Gastrocnemius medialis (tissue), 4 donors: ENCODE measurements around the gene PCDHAC2. TPM values are rescaled to one million over a fixed set of nuclear protein-coding genes. Genes with fewer than 3 reads are reported as not detected.
A peak's percentile ranks its signal among the peaks of the same experiment; 100 is the strongest.

Source experiments
- ATAC-seq, 2 donors: fragments of 150-250 bp; one replicate each; pipeline ENCODE4 v1.9.1; 2016
- DNase-seq, 2 donors: peaks; one replicate each; pipeline ENCODE4 v3.0.0-alpha.2; 2019
- H3K27ac ChIP-seq, 4 donors: fragments of 200-600 bp; sonication (generic); 1 replicate in 1 of 4; 2 replicates in 3 of 4; pipeline ENCODE4 v1.5.1; 2016 to 2018; ENCODE audit warnings: mild to moderate bottlenecking in 2 of 4, moderate library complexity in 1 of 4
- H3K27me3 ChIP-seq, 3 donors: fragments of 200-600 bp; sonication (generic) in 2 of 3; 1 replicate in 1 of 3; 2 replicates in 2 of 3; pipeline versions ENCODE4 v1.5.1 to v1.6.0; 2016 to 2019; ENCODE audit warnings: mild to moderate bottlenecking in 1 of 3, moderate library complexity in 1 of 3
- H3K36me3 ChIP-seq, 2 donors: fragments of 200-600 bp; sonication (generic) in 1 of 2; one replicate each; pipeline ENCODE4 v1.5.1; 2017 to 2018
- H3K4me1 ChIP-seq, 2 donors: fragments of 200-600 bp; sonication (generic) in 1 of 2; one replicate each; pipeline ENCODE4 v1.5.1; 2016 to 2017; ENCODE audit warnings: mild to moderate bottlenecking in 2 of 2
- H3K4me3 ChIP-seq, 4 donors: fragments of 200-600 bp; sonication (generic) in 3 of 4; 1 replicate in 1 of 4; 2 replicates in 3 of 4; pipeline ENCODE4 v1.5.1; 2016 to 2019; ENCODE audit warnings: mild to moderate bottlenecking in 2 of 4
- H3K9me3 ChIP-seq, 3 donors: fragments of 200-600 bp; sonication (generic) in 2 of 3; 1 replicate in 1 of 3; 2 replicates in 2 of 3; pipeline ENCODE4 v1.5.1; 2016 to 2019
- POLR2A ChIP-seq, 2 donors: fragments of 450-650 bp; IDR thresholded peaks; one replicate each; pipeline ENCODE4 v1.6.1; 2017; ENCODE audit warnings: antibody characterized with exemption in 2 of 2, mild to moderate bottlenecking in 2 of 2, moderate library complexity in 2 of 2
- in situ Hi-C, 4 donors: fragments of 200-750 bp; cut with MboI; loops; one replicate each; pipeline versions ENCODE4 v1.15.0 to v1.8.0; 2017; ENCODE audit warnings: low sequenced_read_pairs in 4 of 4
- intact Hi-C: fragments of 100-400 bp; cut with DNase I; formaldehyde crosslinking; loops from one replicate; pipeline ENCODE4 v1.15.1; 2023; ENCODE audit warnings: low total_unique reads
- total RNA-seq, 4 donors: library from RNA; depleted of rRNA; stranded (reverse); fragments of >200 nt; gene quantifications; one replicate each; pipeline versions ENCODE4 v1.1.0 to v1.2.3, GENCODE V29; 2016
- TF ChIP-seq, protein P1 (sequence below), 5 experiments: fragments of 450-650 bp in 3 of 5; fragments of 200-600 bp in 2 of 5; sonication (generic) in 2 of 5; IDR thresholded peaks in 4 of 5; conservative IDR thresholded peaks in 1 of 5; 1 replicate in 4 of 5; 2 replicates in 1 of 5; pipeline ENCODE4 v1.5.1; 2016 to 2019; ENCODE audit warnings: antibody characterized with exemption in 5 of 5, mild to moderate bottlenecking in 3 of 5, moderate library complexity in 3 of 5

Gene PCDHAC2
- total RNA-seq, 4 donors from 2014 or later, result 0.03 to 0.13 TPM; not detected in 2

GRCh38 chr5:140927228-140927573 is 39.1 kb upstream of the PCDHAC2 start:
- H3K27me3 ChIP-seq, result peaks cover 28 to 37% (median 29%) of the 10 kb centered on the region in 3 donors
- H3K9me3 ChIP-seq, result no peaks in the 10 kb centered on the region
- H3K36me3 ChIP-seq, result no peaks in the 10 kb centered on the region
- ATAC-seq (no peak), DNase-seq (no peak)
- intact Hi-C loops, result loop anchor here (2.0 kb wide), 1 partner anchor 114 kb away; no protein-coding TSS in a partner anchor
- no peak for TF ChIP-seq POLR2A (IDR thresholded peaks at IDR 0.05)
- in situ Hi-C loops, result loop anchor here in 1 of 4 donors (10.0 kb wide), 1 partner anchor 118 kb away; no protein-coding TSS in a partner anchor
- H3K4me1 ChIP-seq, result no peaks in the 10 kb centered on the region
- H3K4me3 ChIP-seq, result peak overlapping the region; percentile 43 to 54 (median 46)
- no peak overlapping the region for H3K27ac ChIP-seq

DNA sequence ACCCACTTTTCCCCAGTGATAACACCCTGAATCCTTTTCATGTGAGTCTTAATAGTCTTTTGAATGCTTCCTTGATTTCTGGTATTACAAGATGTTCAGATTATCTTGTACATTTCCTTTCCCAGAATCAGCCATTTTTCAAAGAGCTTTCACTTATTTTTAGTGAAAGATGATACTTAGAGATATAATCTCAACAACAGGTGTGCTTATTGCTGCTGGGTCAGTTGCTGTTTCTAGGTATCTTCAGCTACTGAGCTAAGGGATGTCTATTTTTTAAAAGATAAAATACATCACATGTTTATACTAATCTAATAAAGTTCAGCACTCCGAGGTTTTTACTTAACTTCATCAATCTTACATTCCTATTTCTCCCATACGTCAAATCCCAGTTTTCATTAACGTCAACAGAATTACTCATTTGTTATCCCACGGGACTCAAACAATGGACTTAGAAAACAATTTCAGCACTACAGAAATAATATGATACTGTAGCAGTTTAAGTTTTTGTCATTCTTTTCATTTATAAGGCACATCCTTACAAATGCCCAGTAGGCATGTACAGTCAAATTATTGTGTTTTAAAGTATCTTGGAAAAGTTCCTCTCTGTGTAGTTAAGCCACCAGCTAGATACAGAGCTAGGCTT is 31.2 kb upstream of the PCDHAC2 start:
- DNase-seq, result no peak
- Histone ChIP-seq H3K4me3 (no peak overlapping the region), H3K4me1 (no peaks in the 10 kb centered on the region), H3K36me3 (no peaks in the 10 kb centered on the region), H3K27ac (no peak overlapping the region), H3K27me3 (no peaks in the 10 kb centered on the region), H3K9me3 (no peaks in the 10 kb centered on the region)
- intact Hi-C loops (no loop called here), in situ Hi-C loops (no loop called here)
- no peak for TF ChIP-seq POLR2A (IDR thresholded peaks at IDR 0.05)
- TF ChIP-seq, protein P1, sequence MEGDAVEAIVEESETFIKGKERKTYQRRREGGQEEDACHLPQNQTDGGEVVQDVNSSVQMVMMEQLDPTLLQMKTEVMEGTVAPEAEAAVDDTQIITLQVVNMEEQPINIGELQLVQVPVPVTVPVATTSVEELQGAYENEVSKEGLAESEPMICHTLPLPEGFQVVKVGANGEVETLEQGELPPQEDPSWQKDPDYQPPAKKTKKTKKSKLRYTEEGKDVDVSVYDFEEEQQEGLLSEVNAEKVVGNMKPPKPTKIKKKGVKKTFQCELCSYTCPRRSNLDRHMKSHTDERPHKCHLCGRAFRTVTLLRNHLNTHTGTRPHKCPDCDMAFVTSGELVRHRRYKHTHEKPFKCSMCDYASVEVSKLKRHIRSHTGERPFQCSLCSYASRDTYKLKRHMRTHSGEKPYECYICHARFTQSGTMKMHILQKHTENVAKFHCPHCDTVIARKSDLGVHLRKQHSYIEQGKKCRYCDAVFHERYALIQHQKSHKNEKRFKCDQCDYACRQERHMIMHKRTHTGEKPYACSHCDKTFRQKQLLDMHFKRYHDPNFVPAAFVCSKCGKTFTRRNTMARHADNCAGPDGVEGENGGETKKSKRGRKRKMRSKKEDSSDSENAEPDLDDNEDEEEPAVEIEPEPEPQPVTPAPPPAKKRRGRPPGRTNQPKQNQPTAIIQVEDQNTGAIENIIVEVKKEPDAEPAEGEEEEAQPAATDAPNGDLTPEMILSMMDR (IDR thresholded peaks at IDR 0.05 in 4 of 5, conservative IDR thresholded peaks at IDR 0.05 in 1 of 5), result no peak
- ATAC-seq, result no peak

GRCh38 chr5:140946578-140946977 is 19.7 kb upstream of the PCDHAC2 start:
- Histone ChIP-seq H3K36me3 (no peaks in the 10 kb centered on the region), H3K27me3 (no peaks in the 10 kb centered on the region), H3K27ac (no peak overlapping the region), H3K4me1 (no peaks in the 10 kb centered on the region), H3K9me3 (no peaks in the 10 kb centered on the region), H3K4me3 (no peak overlapping the region)
- intact Hi-C loops (no loop called here), in situ Hi-C loops (no loop called here)
- no peak for ATAC-seq
- DNase-seq, result no peak
- no peak for TF ChIP-seq POLR2A (IDR thresholded peaks at IDR 0.05)
- TF ChIP-seq, protein P1 (IDR thresholded peaks at IDR 0.05 in 4 of 5, conservative IDR thresholded peaks at IDR 0.05 in 1 of 5), result no peak

DNA sequence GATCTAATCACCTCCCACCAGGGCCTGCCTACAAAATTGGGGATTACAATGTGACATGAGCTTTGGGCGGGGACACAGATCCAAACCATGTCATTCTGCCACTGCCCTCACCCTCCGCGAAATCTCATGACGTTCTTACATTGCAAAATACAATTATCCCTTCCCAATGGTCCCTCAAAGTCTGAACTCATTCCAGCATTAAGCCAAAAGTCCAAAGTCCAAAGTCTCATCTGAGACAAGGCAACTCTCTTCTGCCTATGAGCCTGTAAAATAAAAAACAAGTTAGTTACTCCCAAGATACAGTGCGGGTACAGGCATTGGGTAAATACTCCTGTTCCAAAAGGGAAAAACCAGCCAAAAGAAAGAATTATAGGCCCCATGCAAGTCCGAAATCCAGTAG is 14.6 kb upstream of the PCDHAC2 start:
- TF ChIP-seq, protein P1 (IDR thresholded peaks at IDR 0.05 in 4 of 5, conservative IDR thresholded peaks at IDR 0.05 in 1 of 5), result no peak
- no peak for TF ChIP-seq POLR2A (IDR thresholded peaks at IDR 0.05)
- Histone ChIP-seq H3K4me3 (no peak overlapping the region), H3K4me1 (no peaks in the 10 kb centered on the region), H3K27ac (no peak overlapping the region), H3K9me3 (no peaks in the 10 kb centered on the region), H3K36me3 (no peaks in the 10 kb centered on the region), H3K27me3 (no peaks in the 10 kb centered on the region)
- no peak for DNase-seq
- intact Hi-C loops (no loop called here), in situ Hi-C loops (no loop called here)
- ATAC-seq, result no peak

- H3K36me3 ChIP-seq, result no peaks in the 10 kb centered on the region
- no peak for ATAC-seq
- no peak overlapping the region for H3K4me3 ChIP-seq
- H3K9me3 ChIP-seq, result no peaks in the 10 kb centered on the region
- DNase-seq, result no peak
- no peaks in the 10 kb centered on the region for H3K4me1 ChIP-seq
- no peak overlapping the region for H3K27ac ChIP-seq
- H3K27me3 ChIP-seq, result no peaks in the 10 kb centered on the region
- TF ChIP-seq, protein P1 (IDR thresholded peaks at IDR 0.05 in 4 of 5, conservative IDR thresholded peaks at IDR 0.05 in 1 of 5), result no peak
- TF ChIP-seq POLR2A (IDR thresholded peaks at IDR 0.05), result no peak
- intact Hi-C loops, result no loop called here
- in situ Hi-C loops, result no loop called here
Measured at GRCh38 chr5:140953234-140953633, 13.0 kb upstream of the PCDHAC2 start.
